Ascending aorta (tissue), 2 donors: ENCODE results near the gene ACACA. TPM values are rescaled to one million over a fixed set of nuclear protein-coding genes. Genes with fewer than 3 reads are reported as not detected.

Source experiments
- DNase-seq, 2 donors: peaks; one replicate each; pipeline ENCODE4 v3.0.0-alpha.2; 2019; ENCODE audit warnings: low spot score in 2 of 2
- H3K27ac ChIP-seq, 2 donors: fragments of 200-600 bp; sonication (generic); one replicate each; pipeline ENCODE4 v1.5.1; 2016 to 2017; ENCODE audit warnings: mild to moderate bottlenecking in 1 of 2
- H3K27me3 ChIP-seq: fragments of 200-600 bp; sonication (generic); one replicate; pipeline ENCODE4 v1.5.1; 2017
- H3K36me3 ChIP-seq, 2 donors: fragments of 200-600 bp; sonication (generic); one replicate each; pipeline ENCODE4 v1.5.1; 2016
- H3K4me1 ChIP-seq, 2 donors: fragments of 200-600 bp; sonication (generic); one replicate each; pipeline ENCODE4 v1.5.1; 2016 to 2017; ENCODE audit warnings: mild to moderate bottlenecking in 1 of 2
- H3K4me3 ChIP-seq, 2 donors: fragments of 200-600 bp; sonication (generic); one replicate each; pipeline ENCODE4 v1.5.1; 2016 to 2017; ENCODE audit warnings: mild to moderate bottlenecking in 1 of 2
- H3K9me3 ChIP-seq, 2 donors: fragments of 200-600 bp; sonication (generic); one replicate each; pipeline ENCODE4 v1.5.1; 2016
- CTCF ChIP-seq, 3 experiments: fragments of 200-600 bp in 2 of 3; fragments of 450-650 bp in 1 of 3; sonication (generic) in 2 of 3; IDR thresholded peaks; one replicate each; pipeline ENCODE4 v1.5.1; 2016 to 2019; ENCODE audit warnings: antibody characterized with exemption in 3 of 3, mild to moderate bottlenecking in 1 of 3, moderate library complexity in 1 of 3
- intact Hi-C: fragments of 100-400 bp; cut with DNase I; formaldehyde crosslinking; loops from one replicate; pipeline ENCODE4 v1.15.1; 2023
- total RNA-seq: library from RNA; depleted of rRNA; stranded (reverse); fragments of >200 nt; gene quantifications from one replicate; pipeline ENCODE4 v1.1.0, GENCODE V29; 2016

ACACA gene
- total RNA-seq, 1 donor from 2014 or later: 69.0 TPM

GRCh38 chr17:37089956-37090355 is 316.7 kb downstream of the ACACA start:
- TF ChIP-seq CTCF (IDR thresholded peaks at IDR 0.05): no peak
- H3K9me3 ChIP-seq: no peaks in the 10 kb centered on the region
- H3K27ac ChIP-seq: no peak overlapping the region
- intact Hi-C loops: no loop called here
- H3K4me1 ChIP-seq: no peaks in the 10 kb centered on the region
- peaks cover 14 to 46% of the 10 kb centered on the region in 2 donors for H3K36me3 ChIP-seq
- no peaks in the 10 kb centered on the region for H3K27me3 ChIP-seq
- no peak overlapping the region for H3K4me3 ChIP-seq
- DNase-seq: peak in 1 of 2 donors; percentile 14

- no peak overlapping the region for H3K4me3 ChIP-seq
- TF ChIP-seq CTCF (IDR thresholded peaks at IDR 0.05): no peak
- peaks cover 12 to 44% of the 10 kb centered on the region in 2 donors for H3K36me3 ChIP-seq
- H3K4me1 ChIP-seq: no peaks in the 10 kb centered on the region
- no peak overlapping the region for H3K27ac ChIP-seq
- H3K27me3 ChIP-seq: no peaks in the 10 kb centered on the region
- intact Hi-C loops: no loop called here
- no peaks in the 10 kb centered on the region for H3K9me3 ChIP-seq
- DNase-seq: no peak
Measured at GRCh38 chr17:37088913-37089312, 317.7 kb downstream of the ACACA start.

- no peaks in the 10 kb centered on the region for H3K27me3 ChIP-seq
- H3K36me3 ChIP-seq: peaks cover 8 to 42% of the 10 kb centered on the region in 2 donors
- TF ChIP-seq CTCF (IDR thresholded peaks at IDR 0.05): no peak
- H3K4me1 ChIP-seq: no peaks in the 10 kb centered on the region
- no peak for DNase-seq
- no peak overlapping the region for H3K4me3 ChIP-seq
- intact Hi-C loops: no loop called here
- no peaks in the 10 kb centered on the region for H3K9me3 ChIP-seq
- no peak overlapping the region for H3K27ac ChIP-seq
Measured at GRCh38 chr17:37088459-37088858, 318.2 kb downstream of the ACACA start.

GRCh38 chr17:37087683-37088082 is 319.0 kb downstream of the ACACA start:
- TF ChIP-seq CTCF (IDR thresholded peaks at IDR 0.05): no peak
- H3K36me3 ChIP-seq: peaks cover 7 to 40% of the 10 kb centered on the region in 2 donors
- intact Hi-C loops: no loop called here

GRCh38 chr17:37086948-37087347 is 319.7 kb downstream of the ACACA start:
- DNase-seq: no peak
- Histone ChIP-seq H3K4me1 (no peaks in the 10 kb centered on the region), H3K9me3 (no peaks in the 10 kb centered on the region), H3K4me3 (no peak overlapping the region), H3K27ac (no peak overlapping the region), H3K27me3 (no peaks in the 10 kb centered on the region), H3K36me3 (peaks cover 7 to 40% of the 10 kb centered on the region in 2 donors)
- TF ChIP-seq CTCF (IDR thresholded peaks at IDR 0.05): no peak
- intact Hi-C loops: no loop called here

More at GRCh38 chr17:37087683-37088082, 319.0 kb downstream of the ACACA start:
- Histone ChIP-seq H3K4me1 (no peaks in the 10 kb centered on the region), H3K9me3 (no peaks in the 10 kb centered on the region), H3K27me3 (no peaks in the 10 kb centered on the region), H3K27ac (no peak overlapping the region), H3K4me3 (no peak overlapping the region)
- no peak for DNase-seq

- Histone ChIP-seq H3K4me1 (no peaks in the 10 kb centered on the region), H3K27me3 (no peaks in the 10 kb centered on the region), H3K36me3 (peaks cover 7 to 40% of the 10 kb centered on the region in 2 donors), H3K9me3 (no peaks in the 10 kb centered on the region), H3K27ac (no peak overlapping the region), H3K4me3 (no peak overlapping the region)
- TF ChIP-seq CTCF (IDR thresholded peaks at IDR 0.05): no peak
- DNase-seq: no peak
- intact Hi-C loops: no loop called here
Measured at GRCh38 chr17:37086334-37086733, 320.3 kb downstream of the ACACA start.
